ENCODE measurements around the gene ZNF664.

GRCh38 chr12:123941000-123941399 lies 32.0 kb upstream of the ZNF664 start:
- TF ChIP-seq CTCF (IDR thresholded peaks at IDR 0.05) (no peak), POLR2A (IDR thresholded peaks at IDR 0.05) (no peak)
